Activated T-helper 1 cell treated with anti-CD3 and anti-CD28 coated beads, Interleukin-2, amount 50 U/mL, for 16 hours (primary cell): ENCODE results near the gene SFT2D2.

Experiments
- DNase-seq, 2 donors: peaks; one replicate each; pipeline ENCODE4 v3.0.0-alpha.2; 2020; ENCODE audit warnings: low read depth in 1 of 2, low spot score in 1 of 2

The SFT2D2 gene

DNA sequence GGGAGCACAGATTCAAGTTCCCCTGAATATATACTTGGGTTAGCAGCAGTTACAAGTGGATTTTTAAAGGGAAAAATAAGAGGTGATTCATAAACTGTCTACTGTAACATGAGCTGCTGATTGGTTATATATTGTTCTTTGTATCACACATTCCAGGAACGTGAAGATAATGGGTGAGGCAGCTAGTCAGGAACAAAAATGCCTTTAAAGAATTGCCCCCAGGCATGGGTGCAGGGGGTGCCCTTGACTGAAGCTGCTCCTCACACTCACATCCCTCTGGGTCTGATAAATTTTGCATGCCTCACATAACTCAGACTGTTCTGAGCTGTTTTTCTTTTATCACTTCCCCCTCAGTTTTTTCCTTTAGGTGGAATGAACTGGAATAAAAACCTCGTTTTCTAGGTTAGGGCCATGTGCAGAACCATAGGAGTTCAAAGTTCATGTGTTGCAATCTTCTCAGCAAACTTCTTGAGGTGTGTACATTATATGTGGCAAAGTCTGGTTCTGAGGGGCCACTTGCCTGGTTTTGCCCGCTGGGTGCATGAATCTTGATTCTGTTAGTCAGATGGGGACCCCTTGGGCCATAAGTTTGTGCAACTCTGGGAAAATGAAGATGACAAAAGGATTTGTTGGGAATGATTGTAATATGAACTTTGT is 76.0 kb downstream of the SFT2D2 start:
- DNase-seq = no peak
